ENCODE data around the gene BACH2. TPM values are rescaled to one million over a fixed set of nuclear protein-coding genes. Genes with fewer than 3 reads are reported as not detected.

The BACH2 gene
- total and polyA plus RNA-seq, 10 of the 15 experiments (the other 5 are each of a cell fraction or from before 2014, with no cell fraction given), result 0.03 to 0.28 (median 0.04) TPM; not detected in 3

GRCh38 chr6:90269334-90269733 is 27.3 kb downstream of the BACH2 start (continued):
- TF ChIP-seq YY1 (IDR thresholded peaks at IDR 0.05; ENCODE audit: low read depth, low read length) (no peak), HDAC6 (IDR thresholded peaks at IDR 0.05; ENCODE audit: unreplicated experiment) (no peak), BCL11A (IDR thresholded peaks at IDR 0.05; ENCODE audit: low read depth, low read length) (no peak), NFIC (IDR thresholded peaks at IDR 0.05; ENCODE audit: low read depth, low read length) (no peak), SUPT20H (IDR thresholded peaks at IDR 0.05; ENCODE audit: borderline replicate concordance, control insufficient read depth, low read depth, low read length) (no peak), HDGF (IDR thresholded peaks at IDR 0.05) (no peak), BACH1 (IDR thresholded peaks at IDR 0.05; ENCODE audit: borderline replicate concordance) (no peak), SIN3A (IDR thresholded peaks at IDR 0.05; ENCODE audit: low read depth, low read length) (no peak), CEBPB (IDR thresholded peaks at IDR 0.05; ENCODE audit: borderline replicate concordance in 1 of 2, low read depth in 2 of 2, low read length in 2 of 2) (no peak), EGR1 (IDR thresholded peaks at IDR 0.05; ENCODE audit: borderline replicate concordance in 1 of 2, low read depth in 2 of 2, low read length in 2 of 2) (no peak)

GRCh38 chr6:90268178-90268577 is 28.5 kb downstream of the BACH2 start:
- Histone ChIP-seq H3K9me3 (replicated peaks; ENCODE audit: control insufficient read depth, insufficient read depth, low read length) (no peaks in the 10 kb centered on the region; the same call in 2 of the 3 replicates), H4K20me1 (ENCODE audit: control insufficient read depth, insufficient read depth) (no peaks in the 10 kb centered on the region), H3K4me2 (ENCODE audit: control insufficient read depth, insufficient read depth) (no peak overlapping the region), H3K9ac (ENCODE audit: control insufficient read depth, insufficient read depth, low read length) (no peak overlapping the region), H2AFZ (ENCODE audit: control insufficient read depth, low read depth, low read length) (no peak overlapping the region), H3K4me3 (no peak overlapping the region), H3K79me2 (ENCODE audit: control insufficient read depth, insufficient read depth, low read length) (no peaks in the 10 kb centered on the region), H3K27ac (ENCODE audit: control insufficient read depth, insufficient read depth) (no peak overlapping the region), H3K4me1 (ENCODE audit: control insufficient read depth, insufficient read depth, low read length) (no peaks in the 10 kb centered on the region), H3K36me3 (ENCODE audit: control insufficient read depth in 2 of 2, insufficient read depth in 2 of 2, low read length in 1 of 2) (no peaks in the 10 kb centered on the region), H3K27me3 (replicated peaks in 1 of 2; ENCODE audit: control insufficient read depth in 2 of 2, insufficient read depth in 2 of 2, low read length in 1 of 2) (peaks cover 0 to 7% of the 10 kb centered on the region in 2 experiments; a peak in 2 of 4 replicates)
- no TSS peak for BruUV-seq (replicated peaks)
- DNase-seq (ENCODE audit: low read depth, low spot score) (no peak), ATAC-seq (no peak), FAIRE-seq (no peak)
- ChIA-PET RAD21 (ENCODE audit: unreplicated experiment) (no interaction called here), CTCF (no interaction called here), SMC1A (ENCODE audit: uncharacterized antibody, unreplicated experiment) (no interaction called here), POLR2A (no interaction called here)
- WGBS (ENCODE audit: insufficient coverage, insufficient replicate concordance, low lambda C conversion rate, missing lambda C conversion rate), result 0% methylated on average over 3 of the region's 3 CpGs
- TF ChIP-seq IRF4 (IDR thresholded peaks at IDR 0.05; ENCODE audit: low read depth, low read length) (no peak), ESRRA (IDR thresholded peaks at IDR 0.05; ENCODE audit: low read length) (no peak), EP300 (IDR thresholded peaks at IDR 0.05; ENCODE audit: borderline replicate concordance in 1 of 2, control insufficient read depth in 1 of 2, low read depth in 2 of 2, low read length in 2 of 2) (no peak), RELB (IDR thresholded peaks at IDR 0.05; ENCODE audit: low read depth) (no peak), ZNF217 (IDR thresholded peaks at IDR 0.05) (no peak), NR2C1 (IDR thresholded peaks at IDR 0.05) (no peak)
- in situ Hi-C loops (cut with MboI) (no loop called here), intact Hi-C loops (cut with micrococcal nuclease; ENCODE audit: unreplicated experiment) (no loop called here)
